Measurements from ENCODE around the gene KRTAP5-2. TPM values are rescaled to one million over a fixed set of nuclear protein-coding genes. Genes with fewer than 3 reads are reported as not detected.

The KRTAP5-2 gene
- total RNA-seq, 4 donors from 2014 or later = 0.55 to 15.1 TPM; not detected in 2

DNA sequence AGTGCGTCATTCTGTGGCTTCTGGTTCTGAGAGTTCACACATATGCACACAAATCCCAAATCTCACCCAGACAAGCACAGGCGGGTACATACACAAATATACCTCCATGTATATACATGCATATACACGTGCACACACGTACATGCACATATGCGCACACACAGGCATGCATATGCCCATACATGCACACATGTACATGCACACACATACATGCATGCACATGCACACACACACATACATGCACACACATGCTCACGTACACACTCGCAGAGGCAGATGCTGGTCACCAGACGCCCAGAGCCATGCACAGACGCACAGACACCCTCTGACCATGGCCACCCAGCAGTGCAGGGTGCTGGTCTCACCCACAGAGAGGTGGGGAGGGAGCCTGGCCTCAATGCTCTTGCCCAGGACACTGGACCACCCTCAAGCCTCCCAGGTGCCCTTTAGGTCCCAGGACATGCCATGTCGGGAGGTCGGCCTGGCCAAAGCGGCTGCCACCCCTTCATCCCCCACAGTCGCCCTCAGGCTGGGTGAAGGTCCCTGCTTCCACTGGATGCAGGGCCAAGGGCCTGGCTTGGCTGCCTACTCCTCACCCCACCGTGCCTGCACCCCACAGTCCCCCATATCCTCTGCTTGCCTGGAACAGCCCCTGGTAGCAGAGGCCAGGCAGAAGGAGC lies 35.5 kb downstream of the KRTAP5-2 start:
- WGBS, 2 donors = 83 to 87% methylated on average over 8 to 9 of the region's 14 CpGs
- DNase-seq (ENCODE audit: low spot score in 2 of 2) = no peak
- TF ChIP-seq POLR2A (IDR thresholded peaks at IDR 0.05) = no peak
- TF ChIP-seq CTCF (IDR thresholded peaks at IDR 0.05) = no peak
- no peak overlapping the region for H3K4me3 ChIP-seq (ENCODE audit: low read depth, poor library complexity, severe bottlenecking)
- intact Hi-C loops (cut with DNase I; ENCODE audit: low total_unique reads) = no loop called here

DNA sequence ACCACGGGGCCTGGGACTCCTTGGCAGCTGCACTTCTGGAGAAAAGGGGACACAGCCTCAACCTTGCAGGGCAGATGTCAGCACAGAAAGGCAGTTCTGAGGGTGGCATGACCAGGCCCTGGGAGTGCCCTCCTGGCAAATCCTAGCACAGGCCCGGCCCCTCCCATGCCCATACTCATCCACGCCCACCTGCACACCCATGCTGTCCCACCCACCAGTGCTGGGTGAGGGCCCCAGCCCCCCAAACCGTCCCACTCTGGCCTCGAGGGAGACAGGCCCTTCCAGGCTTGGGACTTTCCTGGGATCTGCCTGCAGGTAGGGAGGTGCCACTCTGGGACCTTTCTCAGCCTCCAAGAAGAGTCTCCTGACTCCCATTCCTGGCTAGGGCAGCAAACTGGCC lies 36.1 kb downstream of the KRTAP5-2 start:
- TF ChIP-seq POLR2A (IDR thresholded peaks at IDR 0.05) = no peak
- no peak for TF ChIP-seq CTCF (IDR thresholded peaks at IDR 0.05)
- 55 to 69% methylated on average over 4 to 5 of the region's 5 CpGs for WGBS, 2 donors
- intact Hi-C loops (cut with DNase I; ENCODE audit: low total_unique reads) = no loop called here
- DNase-seq (ENCODE audit: low spot score in 2 of 2) = no peak
- no peak overlapping the region for H3K4me3 ChIP-seq (ENCODE audit: low read depth, poor library complexity, severe bottlenecking)

GRCh38 chr11:1561266-1561665 lies 36.8 kb downstream of the KRTAP5-2 start:
- intact Hi-C loops (cut with DNase I; ENCODE audit: low total_unique reads) = no loop called here
- 87 to 97% methylated on average over 3 to 17 of the region's 17 CpGs for WGBS, 2 donors
- no peak for DNase-seq (ENCODE audit: low spot score in 2 of 2)
- H3K4me3 ChIP-seq (ENCODE audit: low read depth, poor library complexity, severe bottlenecking) = no peak overlapping the region
- TF ChIP-seq CTCF (IDR thresholded peaks at IDR 0.05) (no peak), POLR2A (IDR thresholded peaks at IDR 0.05) (no peak)

DNA sequence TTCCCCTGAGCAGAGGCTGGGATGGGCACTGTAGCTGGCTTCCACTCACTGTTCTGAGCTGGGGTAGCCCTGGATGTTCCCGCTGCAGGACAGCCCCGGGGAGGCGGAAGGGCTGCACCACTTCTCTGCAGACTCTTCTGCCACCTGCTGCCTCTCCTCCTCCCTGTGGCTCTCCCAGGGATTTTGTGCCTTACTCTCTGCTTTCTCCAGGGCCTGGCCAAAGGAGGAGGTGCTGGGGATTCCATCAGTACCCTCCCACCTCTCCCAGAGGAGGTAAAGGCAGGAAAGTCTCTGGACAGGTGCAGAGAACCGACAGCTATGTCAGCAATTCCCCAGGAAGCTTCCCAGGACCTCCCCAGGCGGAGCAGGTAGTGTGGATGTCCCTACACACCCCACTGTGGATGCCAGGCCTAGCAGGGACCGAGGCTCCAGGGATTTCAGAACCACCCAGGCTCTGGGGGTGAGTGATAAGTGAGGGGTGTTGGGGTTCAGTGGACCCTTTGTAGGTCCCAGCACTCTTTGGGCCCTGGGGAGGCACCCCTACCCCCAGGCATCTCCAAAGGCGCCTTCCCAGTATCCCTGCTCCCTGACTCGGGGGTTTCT lies 37.3 kb downstream of the KRTAP5-2 start:
- intact Hi-C loops (cut with DNase I; ENCODE audit: low total_unique reads) = no loop called here
- DNase-seq (ENCODE audit: low spot score in 2 of 2) = no peak
- WGBS, 2 donors = 87 to 91% methylated on average over 8 of the region's 8 CpGs
- TF ChIP-seq CTCF (IDR thresholded peaks at IDR 0.05) = no peak
- TF ChIP-seq POLR2A (IDR thresholded peaks at IDR 0.05) = no peak
- no peak overlapping the region for H3K4me3 ChIP-seq (ENCODE audit: low read depth, poor library complexity, severe bottlenecking)

- intact Hi-C loops (cut with DNase I; ENCODE audit: low total_unique reads) = no loop called here
- no peak for DNase-seq (ENCODE audit: low spot score in 2 of 2)
- WGBS, 2 donors = 69 to 81% methylated on average over 4 to 12 of the region's 15 CpGs
- no peak for TF ChIP-seq POLR2A (IDR thresholded peaks at IDR 0.05)
- no peak for TF ChIP-seq CTCF (IDR thresholded peaks at IDR 0.05)
- H3K4me3 ChIP-seq (ENCODE audit: low read depth, poor library complexity, severe bottlenecking) = no peak overlapping the region
Measured at GRCh38 chr11:1560002-1560648, 38.0 kb downstream of the KRTAP5-2 start.

All from lower leg skin (tissue), 4 donors.